ENCODE results near the gene UPP1.

UPP1 gene

GRCh38 chr7:48150086-48150485 lies 61.0 kb downstream of the UPP1 start:
- Histone ChIP-seq H3K36me3 (no peaks in the 10 kb centered on the region), H3K27ac (no peak overlapping the region), H3K4me3 (ENCODE audit: low read depth in 1 of 2, low read length in 1 of 2) (no peak overlapping the region), H3K9me3 (no peaks in the 10 kb centered on the region), H3K4me1 (ENCODE audit: control insufficient read depth in 1 of 2, insufficient read depth in 1 of 2, low read depth in 1 of 2, low read length in 1 of 2) (no peaks in the 10 kb centered on the region), H3K27me3 (peaks cover 7% of the 10 kb centered on the region)
- TF ChIP-seq CTCF (IDR thresholded peaks at IDR 0.05) = no peak

GRCh38 chr7:48154792-48155413 lies 65.8 kb downstream of the UPP1 start:
- H3K4me3 ChIP-seq (ENCODE audit: low read depth in 1 of 2, low read length in 1 of 2) = no peak overlapping the region
- H3K27me3 ChIP-seq = peaks cover 5% of the 10 kb centered on the region
- no peaks in the 10 kb centered on the region for H3K4me1 ChIP-seq (ENCODE audit: control insufficient read depth in 1 of 2, insufficient read depth in 1 of 2, low read depth in 1 of 2, low read length in 1 of 2)
- no peaks in the 10 kb centered on the region for H3K9me3 ChIP-seq
- H3K27ac ChIP-seq = no peak overlapping the region
- no peaks in the 10 kb centered on the region for H3K36me3 ChIP-seq
- no peak for TF ChIP-seq CTCF (IDR thresholded peaks at IDR 0.05)

Measured in neutrophil (primary cell).